GM23248 (cell line): ENCODE results near the gene CBFA2T2. TPM values are rescaled to one million over a fixed set of nuclear protein-coding genes. Genes with fewer than 3 reads are reported as not detected.
"Not testable (repeated sequence)": the region's sequence is repeated elsewhere in the genome, so short reads cannot be mapped to it uniquely, and the experiment has no call there.

ENCODE experiments used
- DNase-seq: peaks from one replicate; pipeline ENCODE4 v3.0.0-alpha.2; 2015
- H2AFZ ChIP-seq: fragments of 200-600 bp; sonication (generic); 2 replicates; pipeline ENCODE4 v1.6.1; 2016; ENCODE audit warnings: antibody characterized with exemption
- H3F3A ChIP-seq: fragments of 200-600 bp; sonication (generic); 2 replicates; pipeline ENCODE4 v1.6.1; 2016; ENCODE audit warnings: mild to moderate bottlenecking, antibody characterized with exemption, mixed run types; ENCODE audit not compliant: insufficient read depth
- H3K27ac ChIP-seq: fragments of 200-600 bp; sonication (generic); 2 replicates; pipeline ENCODE4 v1.5.1; 2016; ENCODE audit warnings: mild to moderate bottlenecking
- H3K27me3 ChIP-seq: fragments of 200-600 bp; sonication (generic); replicated peaks from 2 replicates; pipeline ENCODE4 v1.6.1; 2016; ENCODE audit warnings: mild to moderate bottlenecking; ENCODE audit not compliant: insufficient read depth
- H3K36me3 ChIP-seq: fragments of 200-600 bp; sonication (generic); 2 replicates; pipeline ENCODE4 v1.6.1; 2016; ENCODE audit warnings: low read depth, mild to moderate bottlenecking
- H3K4me1 ChIP-seq: fragments of 200-600 bp; sonication (generic); 2 replicates; pipeline ENCODE4 v1.6.1; 2016; ENCODE audit warnings: mild to moderate bottlenecking; ENCODE audit not compliant: insufficient read depth
- H3K4me2 ChIP-seq: fragments of 200-600 bp; sonication (generic); one replicate; pipeline ENCODE4 v1.6.1; 2016; ENCODE audit warnings: mild to moderate bottlenecking; ENCODE audit not compliant: unreplicated experiment
- H3K4me3 ChIP-seq: fragments of 200-600 bp; sonication (generic); 2 replicates; pipeline ENCODE4 v1.5.1; 2016; ENCODE audit warnings: mild to moderate bottlenecking
- H3K79me2 ChIP-seq: fragments of 200-600 bp; sonication (generic); 2 replicates; pipeline ENCODE4 v1.6.1; 2016; ENCODE audit warnings: mild to moderate bottlenecking; ENCODE audit not compliant: insufficient read depth
- H3K9ac ChIP-seq: fragments of 200-600 bp; sonication (generic); 2 replicates; pipeline ENCODE4 v1.6.1; 2016; ENCODE audit warnings: mild to moderate bottlenecking
- H3K9me2 ChIP-seq: fragments of 200-600 bp; sonication (generic); 2 replicates; pipeline ENCODE4 v1.6.1; 2016; ENCODE audit warnings: mixed run types, mild to moderate bottlenecking, moderate library complexity; ENCODE audit not compliant: insufficient read depth
- H3K9me3 ChIP-seq: fragments of 200-600 bp; sonication (generic); one replicate; pipeline ENCODE4 v1.6.1; 2017; ENCODE audit warnings: low read depth
- H4K20me1 ChIP-seq: fragments of 200-600 bp; sonication (generic); 2 replicates; pipeline ENCODE4 v1.6.0; 2016; ENCODE audit not compliant: insufficient read depth
- EZH2 ChIP-seq: fragments of 200-600 bp; sonication (generic); IDR thresholded peaks from 2 replicates; pipeline ENCODE4 v1.6.1; 2018; ENCODE audit warnings: antibody characterized with exemption, mild to moderate bottlenecking; ENCODE audit not compliant: insufficient read depth, poor library complexity, severe bottlenecking
- EZH2phosphoT487 ChIP-seq: fragments of 200-600 bp; sonication (generic); IDR thresholded peaks from 2 replicates; pipeline ENCODE4 v1.6.1; 2018; ENCODE audit warnings: antibody characterized with exemption, moderate library complexity, mild to moderate bottlenecking, low read depth; ENCODE audit not compliant: insufficient read depth
- WGBS, 2 experiments: methylation state at CpG; one replicate each; pipeline ENCODE4 v1.1.6; 2015 to 2017; ENCODE audit warnings: low lambda C conversion rate in 2 of 2, low coverage in 1 of 2; ENCODE audit errors: missing lambda C conversion rate in 2 of 2; 5-methylcytosine and 5-hydroxymethylcytosine counted together
- in situ Hi-C: fragments of 300-500 bp; cut with MboI; formaldehyde crosslinking; loops from 2 replicates; pipeline ENCODE4 v1.15.0; 2020
- polyA plus RNA-seq: library from polyadenylated mRNA; unstranded; fragments of >200 nt; fragmentation: Nextera tagmentation; extraction: Ambion mirVana; gene quantifications from 2 replicates; pipeline ENCODE4 v1.2.1, GENCODE V29; 2016
- total RNA-seq: library from RNA; depleted of rRNA; stranded (reverse); fragments of >200 nt; shearing (Covaris generic); gene quantifications from 2 replicates; pipeline ENCODE4 v1.2.3, GENCODE V29; 2014

Gene CBFA2T2
- total and polyA plus RNA-seq, 2 experiments from 2014 or later = 5.3 to 8.7 TPM

DNA sequence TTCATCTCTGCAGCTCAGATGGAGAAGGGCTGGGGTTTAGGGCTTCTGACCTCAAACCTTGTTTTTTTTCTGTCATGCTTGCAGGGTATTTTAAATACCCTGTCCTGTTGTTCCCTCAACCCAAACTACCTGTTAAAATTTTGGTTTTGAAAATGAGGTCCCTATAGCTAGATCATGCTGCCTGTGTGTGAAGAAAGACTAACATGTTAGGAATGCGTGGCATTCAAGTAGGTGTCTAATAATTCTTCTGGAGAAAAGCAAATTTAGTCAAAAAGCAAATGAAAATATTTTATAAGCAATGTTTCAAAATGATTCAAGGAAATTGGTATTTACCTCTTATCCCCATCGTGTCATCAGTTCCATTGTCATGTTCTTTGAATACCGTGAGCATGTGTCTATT, 95.1 kb downstream of the CBFA2T2 start:
- peak; percentile 36 for DNase-seq
- Histone ChIP-seq H3K9me3 (no peaks in the 10 kb centered on the region), H3K4me2 (peak overlapping the region; percentile 31), H2AFZ (no peak overlapping the region), H3K27ac (no peak overlapping the region), H4K20me1 (no peaks in the 10 kb centered on the region), H3K36me3 (no peaks in the 10 kb centered on the region), H3K9ac (no peak overlapping the region), H3K4me1 (peaks cover 13% of the 10 kb centered on the region), H3K79me2 (peaks cover 15% of the 10 kb centered on the region; the same call in 1 of the 2 replicates), H3K9me2 (no peaks in the 10 kb centered on the region), H3F3A (0 out of 2 replicates have a peak, but pooled peaks cover 11% of the 10 kb centered on the region), H3K27me3 (no peaks in the 10 kb centered on the region), H3K4me3 (no peak overlapping the region)
- TF ChIP-seq EZH2 = no peak
- TF ChIP-seq EZH2phosphoT487 = no peak
- 88 to 90% methylated on average over 3 of the region's 3 CpGs for WGBS, 2 experiments
- in situ Hi-C loops = loop anchor here (10.0 kb wide), 1 partner anchor 60 kb away; no protein-coding TSS in a partner anchor

DNA sequence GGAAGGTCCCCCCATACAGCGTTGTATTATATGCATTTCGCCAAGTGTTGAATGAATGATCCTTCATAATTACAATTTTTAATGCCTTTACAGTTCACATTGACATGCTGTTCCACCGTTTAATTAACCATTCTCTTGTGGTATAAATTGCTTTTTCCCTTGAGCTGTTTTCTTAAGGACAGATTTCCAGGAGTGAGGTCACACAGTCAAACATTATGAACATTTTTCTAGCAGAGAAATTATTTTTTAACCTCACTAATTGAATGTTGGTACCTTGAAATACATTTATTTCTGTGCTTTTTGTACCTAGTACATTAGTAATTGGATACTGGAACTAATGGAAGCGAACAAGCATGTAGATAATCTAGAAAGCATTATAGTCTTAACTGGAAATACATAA, 95.5 kb downstream of the CBFA2T2 start:
- Histone ChIP-seq H3K4me3 (no peak overlapping the region), H3K9me2 (no peaks in the 10 kb centered on the region), H3K4me2 (peak overlapping the region; percentile 31), H3K4me1 (peaks cover 13% of the 10 kb centered on the region), H3K9ac (no peak overlapping the region), H3K9me3 (no peaks in the 10 kb centered on the region), H2AFZ (no peak overlapping the region), H4K20me1 (no peaks in the 10 kb centered on the region), H3K36me3 (no peaks in the 10 kb centered on the region), H3K27me3 (no peaks in the 10 kb centered on the region), H3K79me2 (peaks cover 15% of the 10 kb centered on the region; the same call in 1 of the 2 replicates), H3F3A (0 out of 2 replicates have a peak, but pooled peaks cover 11% of the 10 kb centered on the region), H3K27ac (no peak overlapping the region)
- 84 to 88% methylated on average over 4 of the region's 4 CpGs for WGBS, 2 experiments
- in situ Hi-C loops = loop anchor here (10.0 kb wide), 1 partner anchor 59 kb away; no protein-coding TSS in a partner anchor
- TF ChIP-seq EZH2 (no peak), EZH2phosphoT487 (no peak)
- DNase-seq = no peak

DNA sequence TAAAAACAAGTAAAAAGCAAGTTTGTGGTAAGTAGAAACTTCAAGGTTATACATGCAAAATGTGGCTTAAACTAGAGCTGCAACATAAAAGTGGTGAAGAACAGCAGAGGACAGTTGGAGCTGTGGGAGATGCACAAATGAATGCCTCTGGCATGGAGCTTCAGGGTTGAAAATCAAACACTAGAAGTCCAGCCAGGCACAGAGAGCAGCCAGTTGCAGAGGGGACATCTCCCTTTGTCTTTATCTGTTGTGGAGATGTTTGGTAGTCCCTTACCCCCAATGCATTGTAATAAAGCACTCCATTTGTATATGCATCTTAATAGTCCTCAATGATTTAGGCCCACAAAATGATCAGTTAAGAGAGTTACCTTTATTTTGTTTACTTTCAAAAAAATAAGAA, 99.2 kb downstream of the CBFA2T2 start:
- H3K4me2 ChIP-seq = no peak overlapping the region
- peaks cover 13% of the 10 kb centered on the region for H3K4me1 ChIP-seq
- no peaks in the 10 kb centered on the region for H4K20me1 ChIP-seq
- H3K79me2 ChIP-seq = peaks cover 5% of the 10 kb centered on the region; the same call in 1 of the 2 replicates
- no peaks in the 10 kb centered on the region for H3K9me2 ChIP-seq
- H2AFZ ChIP-seq = no peak overlapping the region
- DNase-seq = no peak
- no peak overlapping the region for H3K27ac ChIP-seq
- in situ Hi-C loops = loop anchor here (10.0 kb wide), 1 partner anchor 56 kb away; no protein-coding TSS in a partner anchor
- no peak overlapping the region for H3K4me3 ChIP-seq
- TF ChIP-seq EZH2 (no peak), EZH2phosphoT487 (no peak)
- no peak overlapping the region for H3K9ac ChIP-seq
- H3F3A ChIP-seq = 0 out of 2 replicates have a peak, but pooled peaks cover 11% of the 10 kb centered on the region
- H3K9me3 ChIP-seq = no peaks in the 10 kb centered on the region
- H3K36me3 ChIP-seq = no peaks in the 10 kb centered on the region
- no peaks in the 10 kb centered on the region for H3K27me3 ChIP-seq

DNA sequence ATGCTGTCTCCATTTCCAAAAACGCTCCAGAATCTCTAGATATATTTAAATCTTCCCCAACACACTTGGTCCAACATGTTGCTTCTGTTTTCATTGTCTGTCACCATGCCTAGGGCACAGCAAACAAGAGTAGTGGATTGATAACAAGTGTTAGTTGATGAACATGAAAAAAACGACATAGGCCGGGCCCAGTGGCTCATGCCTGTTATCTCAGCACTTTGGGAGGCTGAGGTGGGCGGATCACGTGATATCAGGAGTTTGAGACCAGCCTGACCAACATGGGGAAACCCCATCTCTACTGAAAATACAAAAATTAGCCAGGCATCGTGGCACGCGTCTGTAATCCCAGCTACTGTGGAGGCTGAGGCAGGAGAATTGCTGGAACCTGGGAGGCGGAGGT, 102.0 kb downstream of the CBFA2T2 start:
- H4K20me1 ChIP-seq = not testable (repeated sequence)
- WGBS, 2 experiments = 89 to 91% methylated on average over 9 of the region's 9 CpGs

DNA sequence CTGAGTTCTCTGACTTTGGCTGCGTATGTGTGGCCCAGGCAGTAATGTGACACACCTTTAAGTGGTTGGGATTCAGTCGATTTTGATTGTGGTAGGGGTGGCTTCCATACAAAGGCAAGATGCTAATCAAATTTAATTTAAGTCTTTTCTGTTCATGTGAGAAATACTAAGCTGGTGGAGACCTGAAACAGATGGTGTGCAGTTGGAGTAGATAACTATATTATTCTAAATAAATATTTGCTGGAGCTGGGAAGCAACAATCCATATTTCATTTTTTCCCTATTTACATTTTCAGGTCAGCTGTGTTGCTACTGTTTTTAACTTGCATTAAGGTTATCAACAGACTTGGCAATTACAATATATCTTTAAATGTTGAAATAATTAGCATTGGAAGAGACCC, 104.8 kb downstream of the CBFA2T2 start:
- no peak for DNase-seq
- H3K9me2 ChIP-seq = no peaks in the 10 kb centered on the region

More for the DNA sequence above, 102.0 kb downstream of the CBFA2T2 start:
- in situ Hi-C loops, H2AFZ ChIP-seq, H3K9ac ChIP-seq, H3K27ac ChIP-seq, H3K4me2 ChIP-seq, H3K36me3 ChIP-seq, H3K9me3 ChIP-seq, H3F3A ChIP-seq, H3K79me2 ChIP-seq, H3K4me3 ChIP-seq, H3K4me1 ChIP-seq, DNase-seq, H3K27me3 ChIP-seq, H3K9me2 ChIP-seq: not testable (repeated sequence)

More for the DNA sequence above, 104.8 kb downstream of the CBFA2T2 start:
- H3K27me3 ChIP-seq = no peaks in the 10 kb centered on the region
- no peaks in the 10 kb centered on the region for H4K20me1 ChIP-seq
- no peaks in the 10 kb centered on the region for H3K9me3 ChIP-seq
- no peak overlapping the region for H3K4me2 ChIP-seq
- no peak overlapping the region for H3K4me3 ChIP-seq
- 56% methylated on average over 2 of the region's 2 CpGs for WGBS, 2 experiments
- H3K79me2 ChIP-seq = no peaks in the 10 kb centered on the region
- H3K9ac ChIP-seq = no peak overlapping the region
- no peaks in the 10 kb centered on the region for H3F3A ChIP-seq
- H3K36me3 ChIP-seq = no peaks in the 10 kb centered on the region
- H3K4me1 ChIP-seq = no peaks in the 10 kb centered on the region
- H2AFZ ChIP-seq = no peak overlapping the region
- TF ChIP-seq EZH2phosphoT487 (no peak), EZH2 (no peak)
- no peak overlapping the region for H3K27ac ChIP-seq
- in situ Hi-C loops = no loop called here
